ENCODE results near the gene LSMEM2.

Gene LSMEM2

GRCh38 chr3:50322115-50322385, 43.2 kb downstream of the LSMEM2 start:
- no peak for DNase-seq (ENCODE audit: low read depth in 2 of 2)

- no peak for DNase-seq (ENCODE audit: low read depth in 2 of 2)
These were observed 43.7 kb downstream of the LSMEM2 start, which contains the start of gene HYAL2 for GRCh38 chr3:50322386-50323091. HYAL2 (minus strand) TSS chr3:50322745; CDS start chr3:50320489, 2,256 bp downstream.

- DNase-seq (ENCODE audit: low read depth in 2 of 2): no peak
These were observed 44.3 kb downstream of the LSMEM2 start for GRCh38 chr3:50323092-50323600.

GRCh38 chr3:50323614-50324199, 44.8 kb downstream of the LSMEM2 start:
- no peak for DNase-seq (ENCODE audit: low read depth in 2 of 2)

GRCh38 chr3:50324351-50325112, 45.6 kb downstream of the LSMEM2 start:
- DNase-seq (ENCODE audit: low read depth in 2 of 2): peak; percentile 47 to 53

- no peak for DNase-seq (ENCODE audit: low read depth in 2 of 2)
These were observed 46.2 kb downstream of the LSMEM2 start for GRCh38 chr3:50325113-50325480.

- no peak for DNase-seq (ENCODE audit: low read depth in 2 of 2)
These were observed 46.8 kb downstream of the LSMEM2 start for GRCh38 chr3:50325497-50326181.

- DNase-seq (ENCODE audit: low read depth in 2 of 2): no peak
These were observed 47.3 kb downstream of the LSMEM2 start for GRCh38 chr3:50326182-50326541.

GRCh38 chr3:50327129-50327528, 48.2 kb downstream of the LSMEM2 start:
- DNase-seq (ENCODE audit: low read depth in 2 of 2): no peak

GRCh38 chr3:50327943-50328691, 49.2 kb downstream of the LSMEM2 start, which contains the start of gene TUSC2:
TUSC2 (minus strand) TSS chr3:50328223; CDS start chr3:50328099, 124 bp downstream.
- peak; percentile 92 for DNase-seq (ENCODE audit: low read depth in 2 of 2)

- DNase-seq (ENCODE audit: low read depth in 2 of 2): no peak
These were observed 51.4 kb downstream of the LSMEM2 start for GRCh38 chr3:50330330-50330729.

- no peak for DNase-seq (ENCODE audit: low read depth in 2 of 2)
These were observed 52.5 kb downstream of the LSMEM2 start for GRCh38 chr3:50331364-50331907.

GRCh38 chr3:50333744-50334328, 54.9 kb downstream of the LSMEM2 start:
- DNase-seq (ENCODE audit: low read depth in 2 of 2): no peak

- no peak for DNase-seq (ENCODE audit: low read depth in 2 of 2)
These were observed 55.6 kb downstream of the LSMEM2 start for GRCh38 chr3:50334339-50335075.

- DNase-seq (ENCODE audit: low read depth in 2 of 2): peak in 1 of 2 donors; percentile 47
These were observed 57.7 kb downstream of the LSMEM2 start for GRCh38 chr3:50336452-50337174.

- peak; percentile 98 to 99 for DNase-seq (ENCODE audit: low read depth in 2 of 2)
These were observed 58.4 kb downstream of the LSMEM2 start for GRCh38 chr3:50337175-50337861.
